ENCODE data around the gene NRP1. TPM values are rescaled to one million over a fixed set of nuclear protein-coding genes. Genes with fewer than 3 reads are reported as not detected.

NRP1 gene
- total RNA-seq, 1 donor from 2014 or later: not detected

GRCh38 chr10:33289776-33290175, 44.7 kb downstream of the NRP1 start:
- no peak for ATAC-seq (ENCODE audit: low read depth)
- TF ChIP-seq CTCF (IDR thresholded peaks at IDR 0.05): no peak
- ChIA-PET POLR2A (no interaction called here), CTCF (no interaction called here)
- H3K9me3 Mint-ChIP-seq: no peaks in the 10 kb centered on the region
- DNase-seq: no peak
- H3K27me3 Mint-ChIP-seq: peaks cover 7% of the 10 kb centered on the region
- no peaks in the 10 kb centered on the region for H3K36me3 Mint-ChIP-seq (ENCODE audit: low read depth)
- H3K27ac Mint-ChIP-seq: no peak overlapping the region
- intact Hi-C loops (cut with micrococcal nuclease): no loop called here
- no peaks in the 10 kb centered on the region for H3K4me1 Mint-ChIP-seq
- H3K4me3 Mint-ChIP-seq: no peak overlapping the region

- no peak for ATAC-seq (ENCODE audit: low read depth)
- POLR2A ChIA-PET: no interaction called here
- intact Hi-C loops (cut with micrococcal nuclease): no loop called here
- no peaks in the 10 kb centered on the region for H3K4me1 Mint-ChIP-seq
- CTCF ChIA-PET: no interaction called here
- no peak overlapping the region for H3K27ac Mint-ChIP-seq
- H3K4me3 Mint-ChIP-seq: no peak overlapping the region
- no peaks in the 10 kb centered on the region for H3K9me3 Mint-ChIP-seq
- TF ChIP-seq CTCF (IDR thresholded peaks at IDR 0.05): no peak
- no peaks in the 10 kb centered on the region for H3K36me3 Mint-ChIP-seq (ENCODE audit: low read depth)
- H3K27me3 Mint-ChIP-seq: peaks cover 7% of the 10 kb centered on the region
- DNase-seq: no peak
These were observed 46.3 kb downstream of the NRP1 start for GRCh38 chr10:33288127-33288526.

- ChIA-PET POLR2A (no interaction called here), CTCF (no interaction called here)
- H3K36me3 Mint-ChIP-seq (ENCODE audit: low read depth): no peaks in the 10 kb centered on the region
- no peak overlapping the region for H3K27ac Mint-ChIP-seq
- H3K4me1 Mint-ChIP-seq: no peaks in the 10 kb centered on the region
- H3K4me3 Mint-ChIP-seq: no peak overlapping the region
- ATAC-seq (ENCODE audit: low read depth): no peak
- DNase-seq: no peak
- H3K9me3 Mint-ChIP-seq: no peaks in the 10 kb centered on the region
- H3K27me3 Mint-ChIP-seq: peaks cover 6% of the 10 kb centered on the region
- TF ChIP-seq CTCF (IDR thresholded peaks at IDR 0.05): no peak
- intact Hi-C loops (cut with micrococcal nuclease): no loop called here
These were observed 47.4 kb downstream of the NRP1 start for GRCh38 chr10:33287112-33287511.

- Mint-ChIP-seq H3K27ac (no peak overlapping the region), H3K27me3 (peaks cover 6% of the 10 kb centered on the region), H3K4me1 (no peaks in the 10 kb centered on the region), H3K4me3 (no peak overlapping the region), H3K9me3 (no peaks in the 10 kb centered on the region), H3K36me3 (ENCODE audit: low read depth) (no peaks in the 10 kb centered on the region)
- DNase-seq (no peak), ATAC-seq (ENCODE audit: low read depth) (no peak)
- CTCF ChIA-PET: no interaction called here
- intact Hi-C loops (cut with micrococcal nuclease): no loop called here
- POLR2A ChIA-PET: no interaction called here
- TF ChIP-seq CTCF (IDR thresholded peaks at IDR 0.05): no peak
These were observed 48.1 kb downstream of the NRP1 start for GRCh38 chr10:33286157-33286934.

- intact Hi-C loops (cut with micrococcal nuclease): no loop called here
- ATAC-seq (ENCODE audit: low read depth): no peak
- Mint-ChIP-seq H3K27ac (no peak overlapping the region), H3K4me3 (no peak overlapping the region), H3K36me3 (ENCODE audit: low read depth) (no peaks in the 10 kb centered on the region), H3K9me3 (no peaks in the 10 kb centered on the region), H3K27me3 (peaks cover 6% of the 10 kb centered on the region), H3K4me1 (no peaks in the 10 kb centered on the region)
- no peak for DNase-seq
- POLR2A ChIA-PET: no interaction called here
- TF ChIP-seq CTCF (IDR thresholded peaks at IDR 0.05): no peak
- CTCF ChIA-PET: no interaction called here
These were observed 49.5 kb downstream of the NRP1 start for GRCh38 chr10:33284945-33285344.
